KOPT-K1 (cell line): ENCODE measurements around the gene TACC2.

Source experiments
- H3K27ac ChIP-seq: fragments of 200-600 bp; sonication (generic); 2 replicates; pipeline ENCODE4 v1.5.1; 2016; ENCODE audit warnings: antibody characterized with exemption, mild to moderate bottlenecking, low read depth, low read length; ENCODE audit not compliant: poor library complexity, severe bottlenecking
- H3K36me3 ChIP-seq: fragments of 200-600 bp; sonication (generic); 2 replicates; pipeline ENCODE4 v1.5.1; 2017; ENCODE audit warnings: antibody characterized with exemption, mild to moderate bottlenecking, low read length, moderate library complexity; ENCODE audit not compliant: insufficient read depth
- H3K9me3 ChIP-seq: fragments of 200-600 bp; sonication (generic); 2 replicates; pipeline ENCODE4 v1.5.1; 2017; ENCODE audit warnings: antibody characterized with exemption, low read length, mild to moderate bottlenecking; ENCODE audit not compliant: insufficient read depth, poor library complexity, severe bottlenecking

Gene TACC2

DNA sequence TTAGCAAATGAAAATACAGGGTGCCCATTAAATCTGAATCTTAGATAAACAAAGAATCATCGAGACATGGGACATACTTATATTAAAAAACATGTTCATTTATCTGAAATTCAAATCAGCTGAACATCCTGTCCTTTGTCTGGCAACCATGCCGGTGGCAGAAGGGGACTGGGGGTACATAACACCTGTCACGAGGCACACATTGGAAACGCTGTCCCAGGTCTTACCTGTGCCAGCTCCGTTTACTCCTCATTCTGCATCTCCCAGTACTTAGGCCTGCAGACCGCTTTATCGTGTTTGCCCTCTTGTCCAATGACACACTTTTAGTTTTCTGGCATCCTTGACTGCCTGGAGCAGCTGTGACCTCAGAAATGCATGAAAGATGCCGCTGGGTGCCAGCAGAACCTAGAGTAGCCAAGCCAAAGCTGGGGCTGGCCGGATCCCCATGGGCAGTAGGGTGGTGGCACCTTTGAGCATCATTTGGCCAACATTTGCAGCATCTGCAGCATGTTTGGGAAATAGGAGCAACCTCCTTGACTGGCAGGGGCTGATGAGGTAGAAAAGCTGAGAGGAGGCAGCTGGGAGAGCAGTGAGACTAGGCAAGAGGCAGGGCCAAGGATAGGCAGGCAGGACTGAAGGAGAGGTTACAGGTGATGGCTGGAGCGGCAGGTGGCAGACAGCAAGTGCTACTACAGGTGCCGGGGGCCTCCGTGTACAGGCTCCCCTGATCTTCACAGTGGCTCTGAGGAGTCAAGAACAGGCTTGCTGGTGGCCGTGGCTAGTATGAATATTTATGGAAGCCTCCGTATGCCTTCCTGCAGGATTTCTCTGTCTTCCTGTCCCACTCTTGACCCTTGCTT, 219.8 kb downstream of the TACC2 start:
- no peak overlapping the region for H3K27ac ChIP-seq
- no peaks in the 10 kb centered on the region for H3K36me3 ChIP-seq
- no peaks in the 10 kb centered on the region for H3K9me3 ChIP-seq

DNA sequence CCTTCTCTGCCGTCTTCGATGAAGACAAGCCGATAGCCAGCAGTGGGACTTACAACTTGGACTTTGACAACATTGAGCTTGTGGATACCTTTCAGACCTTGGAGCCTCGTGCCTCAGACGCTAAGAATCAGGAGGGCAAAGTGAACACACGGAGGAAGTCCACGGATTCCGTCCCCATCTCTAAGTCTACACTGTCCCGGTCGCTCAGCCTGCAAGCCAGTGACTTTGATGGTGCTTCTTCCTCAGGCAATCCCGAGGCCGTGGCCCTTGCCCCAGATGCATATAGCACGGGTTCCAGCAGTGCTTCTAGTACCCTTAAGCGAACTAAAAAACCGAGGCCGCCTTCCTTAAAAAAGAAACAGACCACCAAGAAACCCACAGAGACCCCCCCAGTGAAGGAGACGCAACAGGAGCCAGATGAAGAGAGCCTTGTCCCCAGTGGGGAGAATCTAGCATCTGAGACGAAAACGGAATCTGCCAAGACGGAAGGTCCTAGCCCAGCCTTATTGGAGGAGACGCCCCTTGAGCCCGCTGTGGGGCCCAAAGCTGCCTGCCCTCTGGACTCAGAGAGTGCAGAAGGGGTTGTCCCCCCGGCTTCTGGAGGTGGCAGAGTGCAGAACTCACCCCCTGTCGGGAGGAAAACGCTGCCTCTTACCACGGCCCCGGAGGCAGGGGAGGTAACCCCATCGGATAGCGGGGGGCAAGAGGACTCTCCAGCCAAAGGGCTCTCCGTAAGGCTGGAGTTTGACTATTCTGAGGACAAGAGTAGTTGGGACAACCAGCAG, 221.7 kb downstream of the TACC2 start:
- Histone ChIP-seq H3K36me3 (no peaks in the 10 kb centered on the region), H3K27ac (no peak overlapping the region), H3K9me3 (no peaks in the 10 kb centered on the region)

DNA sequence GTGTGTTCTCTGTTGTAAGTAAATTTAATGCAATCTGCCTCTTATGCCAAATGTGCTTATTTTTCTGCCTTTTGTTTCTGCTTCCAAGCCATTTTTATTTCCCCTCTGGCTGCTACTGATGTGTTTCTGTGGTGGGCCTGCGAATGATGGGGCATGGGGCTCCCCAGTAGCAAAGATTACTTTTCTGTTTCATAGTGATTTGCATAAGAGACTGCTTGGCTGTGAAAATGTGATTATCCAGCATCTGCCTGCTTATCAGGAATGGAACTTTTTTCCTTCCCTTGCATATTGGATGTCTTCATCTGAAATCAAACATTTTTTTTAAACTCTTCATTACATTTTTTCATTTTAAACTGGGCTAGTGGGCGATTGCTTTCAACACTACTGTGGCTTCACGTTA, 224.4 kb downstream of the TACC2 start:
- no peaks in the 10 kb centered on the region for H3K36me3 ChIP-seq
- H3K9me3 ChIP-seq: no peaks in the 10 kb centered on the region
- no peak overlapping the region for H3K27ac ChIP-seq

DNA sequence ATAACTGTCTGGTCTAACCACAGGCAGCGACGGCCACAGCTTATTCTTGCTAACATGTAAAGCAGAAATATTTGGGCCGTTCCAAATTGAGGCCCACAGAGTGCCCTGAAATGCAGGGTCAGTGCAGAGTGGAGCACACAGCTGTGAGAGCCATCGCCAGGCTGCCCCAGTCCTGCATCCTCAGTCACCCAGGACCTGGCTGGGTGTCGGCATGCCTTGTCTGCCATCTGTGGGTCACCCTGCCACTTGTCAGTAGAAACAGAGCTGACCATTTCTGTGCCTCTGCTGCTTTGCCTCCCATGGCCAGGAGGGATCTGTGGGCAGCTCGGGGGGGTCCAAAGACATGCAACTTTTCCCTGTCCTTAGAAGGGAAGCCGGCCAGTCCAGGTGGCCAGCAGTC, 224.8 kb downstream of the TACC2 start:
- Histone ChIP-seq H3K9me3 (no peaks in the 10 kb centered on the region), H3K36me3 (no peaks in the 10 kb centered on the region), H3K27ac (no peak overlapping the region)

DNA sequence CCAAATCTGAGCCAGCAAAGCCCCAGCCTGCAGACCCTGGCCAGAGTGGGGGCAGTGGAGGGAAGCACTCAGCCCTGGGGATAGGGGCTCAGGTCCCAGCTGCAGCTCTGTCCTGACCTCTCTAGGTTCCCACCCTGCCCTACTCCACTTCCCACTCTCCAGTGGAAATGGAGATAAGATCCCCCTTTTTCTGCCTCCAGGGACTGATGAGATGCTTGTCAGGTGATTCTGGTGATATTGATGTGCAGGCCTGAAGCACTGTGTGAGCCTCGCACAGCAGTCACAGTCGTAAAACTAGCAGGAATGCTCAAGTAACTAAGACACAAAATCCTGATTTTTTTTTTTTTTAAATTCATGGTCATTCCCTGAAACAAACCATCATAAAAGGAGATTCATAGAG, 227.1 kb downstream of the TACC2 start:
- Histone ChIP-seq H3K9me3 (no peaks in the 10 kb centered on the region), H3K27ac (no peak overlapping the region), H3K36me3 (no peaks in the 10 kb centered on the region)

DNA sequence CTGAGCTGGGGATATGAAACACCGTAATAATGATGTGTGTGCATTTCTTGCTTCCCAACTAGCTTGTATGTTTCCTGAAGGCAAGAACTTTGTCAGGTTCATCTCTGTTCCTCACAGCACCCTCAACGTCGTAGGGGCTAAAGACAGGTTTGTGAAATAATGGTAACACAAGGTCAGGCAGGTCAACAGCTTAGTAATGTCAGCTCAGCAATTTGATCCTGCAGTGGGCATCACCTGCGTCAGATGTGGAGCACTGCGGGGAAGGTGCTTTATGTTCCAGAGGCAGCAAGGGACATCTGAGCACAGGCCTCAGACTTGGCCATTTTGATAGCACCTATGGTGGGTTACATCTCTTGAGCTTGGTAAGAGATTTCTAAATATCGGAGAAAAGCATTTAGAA, 230.4 kb downstream of the TACC2 start:
- H3K36me3 ChIP-seq: no peaks in the 10 kb centered on the region

DNA sequence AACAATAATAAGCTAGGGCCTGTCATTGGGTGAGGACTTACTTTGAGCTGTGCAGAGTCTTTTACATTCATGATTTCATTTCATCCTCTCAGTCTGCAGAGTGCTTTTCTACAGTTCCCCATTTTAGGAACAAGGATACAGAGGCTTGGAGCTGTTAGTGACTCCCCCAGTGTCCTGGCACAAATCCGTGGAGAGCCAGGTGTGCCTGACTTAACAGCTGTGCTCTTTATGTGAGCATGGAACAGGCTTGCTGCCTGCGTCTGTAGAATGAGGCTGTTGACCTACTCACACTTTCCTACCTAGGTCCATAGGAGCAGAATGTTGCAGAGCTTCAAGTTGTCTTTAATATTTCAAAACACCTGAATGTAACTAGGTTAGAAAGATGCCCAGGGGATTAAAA, 231.8 kb downstream of the TACC2 start:
- H3K27ac ChIP-seq: no peak overlapping the region
- no peaks in the 10 kb centered on the region for H3K9me3 ChIP-seq
- no peaks in the 10 kb centered on the region for H3K36me3 ChIP-seq

More for the DNA sequence above, 230.4 kb downstream of the TACC2 start:
- Histone ChIP-seq H3K9me3 (no peaks in the 10 kb centered on the region), H3K27ac (no peak overlapping the region)

DNA sequence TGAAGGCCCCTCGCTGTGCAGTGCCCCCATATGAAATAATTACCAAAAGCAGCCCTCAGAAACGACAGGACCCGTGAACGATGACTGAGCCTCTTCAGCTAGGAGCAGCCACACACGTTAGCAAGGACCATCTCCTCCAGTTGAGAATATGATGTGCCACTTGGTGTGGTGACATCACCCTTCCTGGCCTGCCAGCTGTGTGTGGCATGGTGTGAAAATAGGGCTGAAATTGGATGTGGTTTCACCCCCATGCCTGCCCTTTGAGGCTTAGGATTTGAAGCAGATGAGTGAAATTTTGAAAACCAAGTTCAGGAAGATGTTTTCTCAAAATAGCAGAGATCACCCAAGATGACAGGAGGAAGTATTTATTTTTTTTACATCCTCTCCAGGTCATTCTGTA, 233.0 kb downstream of the TACC2 start:
- Histone ChIP-seq H3K27ac (no peak overlapping the region), H3K36me3 (no peaks in the 10 kb centered on the region), H3K9me3 (no peaks in the 10 kb centered on the region)

DNA sequence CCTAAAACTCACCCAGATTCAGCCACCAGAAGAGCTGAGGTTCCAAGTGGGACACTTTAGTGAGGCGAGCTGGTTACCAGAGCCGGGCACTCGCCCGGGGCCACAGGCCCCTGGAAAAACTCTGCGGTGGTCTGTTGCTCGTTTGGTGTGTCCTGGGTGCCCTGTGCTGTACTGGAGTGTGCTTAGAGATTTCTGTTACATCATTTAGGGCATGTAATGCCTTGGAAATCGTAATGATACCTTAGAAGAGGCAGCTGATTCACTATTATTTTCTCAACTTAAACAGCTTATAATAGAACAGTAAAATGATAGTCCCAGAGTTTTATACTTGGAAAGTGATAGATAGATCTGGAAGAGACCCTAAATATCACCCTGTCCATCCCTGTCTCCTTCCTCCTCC, 233.7 kb downstream of the TACC2 start:
- Histone ChIP-seq H3K36me3 (no peaks in the 10 kb centered on the region), H3K27ac (no peak overlapping the region), H3K9me3 (no peaks in the 10 kb centered on the region)

DNA sequence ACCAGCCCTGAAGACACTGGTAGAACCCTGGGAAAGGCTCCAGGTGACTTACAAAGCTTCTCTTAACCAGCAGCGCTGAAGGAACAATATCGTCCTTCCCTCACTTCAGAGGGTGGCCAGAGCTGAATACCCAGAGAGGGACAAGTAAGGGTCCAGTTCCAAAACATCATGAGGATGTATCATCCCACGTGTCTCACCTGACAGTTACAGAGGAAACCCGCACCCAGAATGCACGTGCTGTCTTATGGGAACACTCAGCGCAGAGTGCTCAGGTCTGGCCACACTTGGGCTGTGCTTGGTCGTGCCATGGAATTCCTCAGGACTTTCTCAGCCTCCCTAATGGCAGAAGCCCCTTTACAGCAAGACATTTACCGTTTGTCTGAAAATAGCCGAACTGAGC, 235.2 kb downstream of the TACC2 start:
- Histone ChIP-seq H3K27ac (no peak overlapping the region), H3K36me3 (no peaks in the 10 kb centered on the region), H3K9me3 (no peaks in the 10 kb centered on the region)

DNA sequence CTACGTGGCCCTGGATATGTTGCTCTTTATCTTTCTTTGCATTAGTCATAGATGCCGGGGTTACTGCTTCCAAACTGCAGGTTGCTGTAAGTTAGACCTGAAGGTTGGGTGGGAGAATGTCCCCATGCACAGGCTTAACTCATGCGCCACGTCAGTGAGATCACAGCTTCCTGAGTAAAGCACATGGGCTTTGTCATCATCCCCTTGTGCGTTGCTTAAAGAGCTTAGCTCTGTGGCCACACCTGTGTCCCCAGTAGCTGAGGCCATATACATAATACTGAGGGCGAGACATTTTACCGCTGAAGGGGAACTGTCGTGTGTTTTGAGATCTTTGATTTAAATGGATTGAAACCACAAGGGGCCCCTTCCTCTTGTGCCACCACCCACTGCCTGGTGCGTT, 236.4 kb downstream of the TACC2 start:
- no peak overlapping the region for H3K27ac ChIP-seq
- H3K36me3 ChIP-seq: no peaks in the 10 kb centered on the region
- H3K9me3 ChIP-seq: no peaks in the 10 kb centered on the region

DNA sequence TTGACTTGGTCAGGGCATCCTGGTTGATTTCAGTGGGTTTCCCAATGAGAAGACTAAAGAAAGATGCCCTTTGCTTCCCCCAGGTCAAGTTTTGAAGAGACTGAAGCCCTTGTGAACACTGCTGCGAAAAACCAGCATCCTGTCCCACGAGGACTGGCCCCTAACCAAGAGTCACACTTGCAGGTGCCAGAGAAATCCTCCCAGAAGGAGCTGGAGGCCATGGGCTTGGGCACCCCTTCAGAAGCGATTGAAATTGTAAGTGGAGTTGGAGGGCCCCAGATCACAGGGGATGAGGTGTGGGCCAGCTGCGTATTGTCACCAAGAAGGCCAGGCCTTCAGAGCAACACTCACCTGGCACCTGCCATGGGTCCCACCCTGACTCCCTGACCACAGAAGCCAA, 238.8 kb downstream of the TACC2 start:
- Histone ChIP-seq H3K9me3 (no peaks in the 10 kb centered on the region), H3K27ac (no peak overlapping the region), H3K36me3 (no peaks in the 10 kb centered on the region)

DNA sequence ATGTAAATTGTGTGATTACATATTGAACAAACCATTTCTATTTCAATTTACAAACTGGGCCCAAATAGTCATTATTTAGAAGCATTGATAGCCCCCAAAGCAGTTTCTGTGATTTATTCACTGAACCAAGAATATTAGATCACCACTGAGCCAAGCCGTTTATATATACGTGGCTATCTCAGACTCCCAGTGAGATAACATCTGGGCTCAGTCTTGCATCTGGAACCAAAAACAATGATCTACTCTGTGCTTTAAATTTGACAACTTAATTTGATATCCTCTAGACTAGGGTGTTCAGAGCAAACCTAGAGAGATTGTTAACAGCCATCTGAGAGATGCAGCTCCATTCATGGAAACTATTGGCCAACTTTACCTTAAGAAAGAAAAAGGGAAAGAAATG, 240.7 kb downstream of the TACC2 start:
- no peaks in the 10 kb centered on the region for H3K36me3 ChIP-seq
- H3K27ac ChIP-seq: no peak overlapping the region
- no peaks in the 10 kb centered on the region for H3K9me3 ChIP-seq

DNA sequence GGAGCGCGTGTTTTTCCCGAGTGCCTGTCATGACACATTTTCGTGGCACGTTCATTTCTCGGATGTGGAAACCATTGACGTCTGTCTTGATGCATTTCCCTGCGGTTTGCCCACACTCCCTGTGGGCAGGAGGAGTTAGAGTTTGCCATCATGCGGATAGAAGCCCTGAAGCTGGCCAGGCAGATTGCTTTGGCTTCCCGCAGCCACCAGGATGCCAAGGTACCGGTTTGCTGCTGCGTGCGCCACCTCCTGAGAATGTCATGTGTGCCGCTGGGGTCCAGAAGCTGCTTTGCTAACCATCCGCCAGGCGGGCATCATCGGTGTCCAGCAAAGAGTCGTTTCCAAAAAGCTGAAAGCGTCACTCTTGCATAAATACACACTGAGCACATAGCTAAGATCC, 241.3 kb downstream of the TACC2 start:
- Histone ChIP-seq H3K27ac (no peak overlapping the region), H3K36me3 (no peaks in the 10 kb centered on the region), H3K9me3 (no peaks in the 10 kb centered on the region)

DNA sequence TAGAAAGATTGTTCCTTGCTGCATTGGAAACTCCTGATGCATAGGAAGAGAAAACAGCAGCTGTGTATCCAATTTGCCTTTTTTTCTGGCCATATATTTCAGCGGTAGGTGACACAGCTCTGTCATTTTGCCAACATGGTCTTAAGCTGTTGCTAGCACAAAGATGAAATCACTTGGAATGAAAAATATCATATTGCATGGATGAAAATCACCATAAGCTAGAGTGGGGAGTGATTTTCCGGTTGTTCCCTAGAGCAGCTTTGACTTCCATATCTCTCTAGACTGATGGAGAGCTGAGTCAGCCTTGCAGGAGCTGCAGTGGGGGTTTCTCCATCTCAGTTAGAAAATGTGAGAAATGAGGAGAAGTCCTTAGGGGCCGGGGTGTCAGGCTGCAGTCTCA, 243.8 kb downstream of the TACC2 start:
- no peaks in the 10 kb centered on the region for H3K9me3 ChIP-seq
- no peak overlapping the region for H3K27ac ChIP-seq
- no peaks in the 10 kb centered on the region for H3K36me3 ChIP-seq
